NCI-H146 treated with DMSO at 0.1 percent for 48 hours (cell line): Measurements from ENCODE around the gene EVC.

Source experiments
- DNase-seq: peaks from one replicate; lab custom pipeline; 2025; ENCODE audit not compliant: unreplicated experiment; lab: John Stamatoyannopoulos, UW

The EVC gene

DNA sequence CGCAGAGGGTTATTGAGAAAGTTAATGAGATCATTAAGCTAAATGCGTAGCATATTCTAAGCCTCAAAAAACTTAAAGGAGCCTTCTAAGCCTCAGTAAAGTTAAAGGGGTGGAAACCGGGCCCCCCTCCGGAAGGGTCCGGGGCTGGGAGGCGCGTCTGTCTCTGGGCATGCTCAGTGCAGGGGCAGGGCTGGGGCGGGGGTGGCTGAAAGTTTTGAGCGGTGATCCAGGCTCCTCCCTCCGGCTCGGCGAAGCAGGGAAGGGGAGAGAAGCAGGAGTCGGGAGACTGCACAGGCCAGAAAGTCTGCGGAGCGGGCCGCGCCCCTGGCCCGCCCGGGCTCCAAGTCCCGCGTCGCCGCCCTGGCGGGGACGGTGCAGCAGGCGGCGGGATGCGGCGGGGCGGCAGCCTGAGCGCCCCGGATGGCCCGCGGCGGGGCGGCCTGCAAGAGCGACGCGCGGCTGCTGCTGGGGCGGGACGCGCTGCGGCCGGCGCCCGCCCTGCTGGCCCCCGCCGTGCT lies at the start of gene EVC:
Gene EVC, plus strand, starts transcription at position 241 of the 518 bp plus-strand sequence. Its CDS starts 180 bp downstream, at position 421.
- DNase-seq: no peak

- no peak for DNase-seq
Observed at GRCh38 chr4:5661237-5661636, 49.8 kb upstream of the EVC start.

DNA sequence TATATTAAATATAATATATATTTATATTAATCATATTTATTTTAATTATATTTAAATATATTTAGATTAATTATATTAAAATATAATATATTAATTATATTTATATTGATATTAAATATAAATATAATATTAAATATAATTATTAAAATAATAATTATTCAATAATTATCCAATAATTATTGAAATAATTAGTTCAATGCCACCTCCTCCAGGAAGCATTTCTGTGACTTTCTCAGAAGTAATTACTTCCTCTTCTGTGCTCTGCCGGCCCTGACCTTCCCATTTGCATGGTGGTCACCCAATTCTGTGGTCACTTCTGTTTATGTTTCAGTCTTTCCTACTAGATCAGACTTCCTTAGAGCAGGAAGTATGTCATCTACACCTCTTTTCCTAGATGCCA lies 48.4 kb upstream of the EVC start:
- DNase-seq: no peak

DNA sequence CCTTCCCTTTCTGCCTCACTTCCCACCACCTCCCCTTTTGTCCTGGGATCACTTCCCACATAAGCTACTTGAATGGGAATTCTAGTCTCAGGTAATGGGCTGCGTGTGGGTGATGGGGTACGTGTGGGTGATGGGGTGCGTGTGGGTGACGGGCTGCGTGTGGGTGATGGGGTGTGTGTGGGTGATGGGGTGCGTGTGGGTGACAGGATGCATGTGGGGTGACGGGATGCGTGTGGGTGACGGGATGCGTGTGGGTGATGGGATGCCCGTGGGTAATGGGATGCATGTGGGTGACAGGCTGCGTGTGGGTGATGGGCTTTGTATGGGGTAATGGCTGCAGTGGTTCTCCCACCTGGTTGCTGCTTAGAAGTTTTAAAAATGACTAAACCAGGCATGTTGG lies 46.2 kb upstream of the EVC start:
- no peak for DNase-seq

- no peak for DNase-seq
Observed at GRCh38 chr4:5666741-5667140, 44.3 kb upstream of the EVC start.

DNA sequence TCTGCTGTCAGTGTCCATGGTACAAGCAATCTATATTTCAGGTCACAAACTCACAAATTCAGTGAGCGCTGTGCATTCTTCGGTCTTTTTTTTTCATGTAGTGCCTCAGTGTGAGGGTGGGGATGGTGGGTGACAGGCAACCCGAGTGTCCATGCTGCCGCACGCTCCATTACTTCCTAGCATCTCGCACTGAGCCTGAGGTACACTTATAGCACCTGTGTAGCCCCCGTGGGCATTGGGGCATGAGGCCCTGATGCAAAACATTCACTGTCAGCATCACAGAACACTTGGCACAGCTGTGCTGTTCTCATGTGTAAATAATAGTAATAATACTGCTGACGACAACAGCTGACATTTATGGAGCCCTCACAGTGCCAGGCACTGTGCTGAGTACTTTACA lies 34.2 kb upstream of the EVC start:
- DNase-seq: no peak

DNA sequence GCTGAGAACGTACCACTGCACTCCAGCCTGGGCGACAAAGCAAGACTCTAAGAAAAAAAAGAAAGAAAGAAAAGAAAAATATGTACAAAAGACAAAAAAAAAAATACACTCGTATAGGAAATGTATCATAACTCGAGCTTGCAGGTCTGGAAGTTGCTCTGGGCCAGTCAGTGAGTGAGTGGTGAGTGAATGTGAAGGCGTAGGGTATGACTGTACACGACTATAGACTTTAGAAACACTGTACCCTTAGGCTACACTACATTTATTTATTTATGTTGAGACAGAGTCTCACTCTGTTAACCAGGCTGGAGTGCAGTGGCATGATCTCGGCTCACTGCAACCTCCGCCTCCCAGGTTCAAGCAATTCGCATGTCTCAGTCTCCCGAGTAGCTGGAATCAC lies 32.0 kb upstream of the EVC start:
- DNase-seq: no peak

- DNase-seq: no peak
Observed at GRCh38 chr4:5683566-5683965, 27.4 kb upstream of the EVC start.

DNA sequence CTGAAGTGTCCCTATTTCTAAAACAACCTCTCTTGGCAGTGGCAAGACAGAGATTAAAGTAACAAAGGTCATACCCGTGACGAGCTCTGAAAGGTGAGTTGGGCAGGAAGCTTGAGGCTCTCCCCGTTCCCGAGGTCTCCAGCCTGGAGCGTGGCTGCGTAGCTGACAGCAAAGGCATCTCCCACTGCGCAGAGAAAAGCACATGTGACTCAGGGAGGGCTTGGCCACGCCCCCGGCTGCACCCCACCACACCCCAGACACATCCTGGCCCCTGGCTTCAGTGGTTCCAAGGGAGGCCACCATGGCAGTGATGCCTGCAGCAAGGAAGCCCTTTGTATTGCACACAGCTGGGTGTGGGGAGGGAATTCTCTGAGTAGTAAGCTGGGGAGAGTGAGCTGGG lies 25.7 kb upstream of the EVC start:
- DNase-seq: no peak

- DNase-seq: no peak
Observed at GRCh38 chr4:5686338-5686737, 24.7 kb upstream of the EVC start.

GRCh38 chr4:5689065-5689464 lies 21.9 kb upstream of the EVC start:
- no peak for DNase-seq

GRCh38 chr4:5691491-5692132 lies 19.4 kb upstream of the EVC start:
- DNase-seq: no peak

- no peak for DNase-seq
Observed at GRCh38 chr4:5693871-5694270, 17.1 kb upstream of the EVC start.

GRCh38 chr4:5696341-5696740 lies 14.7 kb upstream of the EVC start:
- no peak for DNase-seq

- no peak for DNase-seq
Observed at GRCh38 chr4:5700459-5700858, 10.5 kb upstream of the EVC start.

GRCh38 chr4:5701971-5702370 lies 9.0 kb upstream of the EVC start:
- DNase-seq: no peak

DNA sequence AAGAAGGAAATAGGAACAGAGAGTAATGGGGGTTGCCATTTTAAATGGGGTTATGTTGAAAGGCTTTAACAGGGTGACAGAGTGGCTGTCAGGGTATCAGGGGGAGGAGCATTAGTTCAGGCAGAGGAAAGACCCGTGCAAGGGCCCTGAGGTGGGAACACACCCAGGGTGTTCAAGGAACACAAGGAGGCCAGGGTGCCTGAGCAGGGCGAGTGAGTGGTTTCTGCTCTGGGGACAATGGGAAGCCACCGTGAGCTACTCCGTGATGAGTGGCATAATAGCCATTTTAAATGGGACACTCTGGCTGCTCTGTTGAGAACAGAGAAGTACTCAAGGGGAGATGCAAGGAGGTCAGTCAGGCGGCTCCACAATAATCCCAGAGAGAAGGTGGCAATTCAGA lies 7.2 kb upstream of the EVC start:
- DNase-seq: no peak

- no peak for DNase-seq
Observed at GRCh38 chr4:5704276-5704675, 6.7 kb upstream of the EVC start.

- DNase-seq: no peak
Observed at GRCh38 chr4:5705647-5706320, 5.2 kb upstream of the EVC start.

- no peak for DNase-seq
Observed at GRCh38 chr4:5706486-5707290, 4.3 kb upstream of the EVC start.

DNA sequence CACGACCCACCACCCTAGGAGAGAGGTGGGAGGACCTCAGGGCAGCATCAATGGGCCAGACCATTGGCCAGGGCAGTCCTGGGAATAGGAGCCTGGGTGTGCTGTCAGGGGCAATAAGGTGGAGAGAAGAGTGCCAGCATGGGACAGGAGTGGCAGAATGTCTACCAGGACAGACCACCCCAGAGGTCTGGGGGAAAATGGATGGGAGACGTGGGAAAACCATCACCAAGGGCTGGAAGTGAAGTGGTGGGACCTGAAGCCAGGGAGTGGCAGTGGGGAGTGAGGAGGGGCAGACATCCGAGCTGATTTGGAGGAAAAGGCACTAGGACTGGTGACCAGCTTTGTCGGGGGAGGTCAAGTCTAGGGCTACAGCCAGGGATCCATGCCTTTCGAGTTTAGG lies 3.6 kb upstream of the EVC start:
- no peak for DNase-seq
